CMK (cell line): ENCODE results near the gene EPB41L4B.
A peak's percentile ranks its signal among the peaks of the same experiment; 100 is the strongest.
"Not testable (repeated sequence)": the region's sequence is repeated elsewhere in the genome, so short reads cannot be mapped to it uniquely, and the experiment has no call there.

Experiments used
- DNase-seq: peaks from one replicate; pipeline ENCODE4 v3.0.0-alpha.2; 2010; ENCODE audit warnings: low read depth

Gene EPB41L4B

DNA sequence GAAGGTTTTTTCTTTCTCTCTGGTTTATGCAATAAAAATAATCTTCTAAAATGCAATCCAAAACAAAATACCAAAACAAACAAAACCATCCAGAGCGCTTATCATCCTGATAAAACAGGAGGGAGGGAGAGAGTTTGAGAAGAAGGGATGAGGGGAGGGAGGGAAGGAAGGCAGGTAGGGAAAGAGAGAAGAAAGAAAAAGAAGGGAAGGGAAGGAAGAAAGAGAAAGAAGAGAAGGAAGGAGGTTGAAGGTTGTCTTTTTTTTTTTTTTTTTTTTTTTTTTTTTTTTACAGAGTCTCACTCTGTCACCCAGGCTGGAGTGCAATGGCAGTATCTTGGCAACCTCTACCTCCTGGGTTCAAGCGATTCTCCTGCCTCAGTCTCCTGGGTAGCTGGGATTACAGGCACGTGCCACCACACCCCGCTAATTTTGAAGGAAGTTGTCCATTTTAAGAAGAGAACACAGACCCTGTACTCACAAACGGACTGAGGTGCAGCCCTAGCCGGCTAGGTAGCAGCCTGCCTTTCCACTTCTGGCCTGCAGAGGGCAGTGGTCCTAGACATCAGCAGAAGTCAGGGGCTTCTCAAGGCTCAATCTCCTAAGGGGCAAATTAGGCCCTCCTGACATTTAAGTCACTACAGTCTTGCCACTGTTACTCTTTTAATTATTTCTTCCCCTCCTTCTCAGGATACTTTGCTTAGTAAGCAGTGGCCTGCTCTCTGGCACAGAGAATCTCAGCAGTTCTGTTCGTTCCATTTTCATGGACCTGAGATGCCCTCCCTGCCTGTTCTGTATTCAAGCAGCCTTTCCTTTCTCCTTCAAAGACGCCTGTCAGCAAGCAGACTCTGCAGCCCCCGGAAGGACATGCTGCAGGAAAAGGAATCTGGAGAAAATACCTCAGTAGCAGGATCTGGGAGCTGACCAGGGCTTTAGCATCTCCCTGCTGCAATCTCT lies 76.4 kb downstream of the EPB41L4B start:
- peak; percentile 56 for DNase-seq

DNA sequence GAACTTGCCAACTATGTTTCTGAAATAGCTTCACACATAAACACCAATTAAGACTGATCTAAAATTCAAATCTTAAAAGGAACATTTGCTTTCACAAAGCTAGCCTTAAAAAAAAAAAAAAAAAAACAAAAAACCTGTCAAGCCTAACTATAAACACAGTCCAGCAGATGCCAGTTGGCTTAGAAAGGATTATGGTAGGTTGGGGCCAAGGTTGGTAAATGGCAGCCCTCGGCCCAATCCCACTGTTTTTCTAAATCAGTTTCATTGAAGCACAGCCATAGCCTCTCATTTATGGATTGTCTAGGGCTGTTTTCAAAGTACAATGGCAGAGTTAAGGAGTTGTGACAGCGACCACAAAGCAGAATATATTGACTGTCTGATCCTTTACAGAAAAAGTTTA lies 78.1 kb downstream of the EPB41L4B start:
- no peak for DNase-seq

DNA sequence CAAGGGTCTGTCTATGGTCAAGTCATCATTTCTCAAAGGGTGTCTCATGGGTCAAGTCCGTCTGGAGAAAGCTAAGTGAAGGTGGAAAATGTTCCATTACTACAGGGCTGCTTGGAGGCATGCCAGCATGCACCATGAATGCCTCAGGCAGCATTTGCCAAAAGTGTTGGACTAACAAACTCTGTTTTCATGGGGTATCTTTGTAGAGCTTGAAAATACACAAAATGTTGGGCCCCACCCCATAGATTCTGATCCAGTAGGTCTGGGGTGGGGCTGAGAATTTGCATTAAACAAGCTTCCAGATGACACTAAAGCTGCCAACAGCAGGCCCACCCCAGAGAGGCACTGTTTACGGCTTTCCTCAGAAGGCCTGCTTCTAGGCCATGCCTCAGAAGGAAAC lies 78.8 kb downstream of the EPB41L4B start:
- DNase-seq, result no peak

- no peak for DNase-seq
Measured at GRCh38 chr9:109241207-109241606, 79.7 kb downstream of the EPB41L4B start.

DNA sequence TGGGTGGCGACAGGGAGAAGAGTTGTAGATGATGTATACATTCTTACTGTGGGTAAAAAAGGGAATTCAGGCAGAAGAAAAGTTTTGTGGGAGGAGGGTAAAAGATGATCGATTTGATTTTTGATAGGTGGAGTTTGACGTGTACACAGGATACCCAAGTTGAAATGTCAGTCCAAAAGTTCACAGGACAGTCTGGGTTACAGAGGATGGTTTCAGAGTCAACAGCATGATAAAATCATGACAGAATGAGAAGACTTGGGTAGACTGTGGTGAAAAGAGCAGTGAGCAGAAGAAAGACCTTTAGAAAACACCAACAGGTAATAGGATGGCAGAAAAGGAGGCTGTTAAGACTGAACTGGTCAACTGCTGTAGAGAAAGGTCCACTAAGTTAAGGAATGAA lies 81.6 kb downstream of the EPB41L4B start:
- no peak for DNase-seq

GRCh38 chr9:109238655-109239054 lies 82.2 kb downstream of the EPB41L4B start:
- DNase-seq, result no peak

GRCh38 chr9:109238125-109238524 lies 82.7 kb downstream of the EPB41L4B start:
- no peak for DNase-seq

DNA sequence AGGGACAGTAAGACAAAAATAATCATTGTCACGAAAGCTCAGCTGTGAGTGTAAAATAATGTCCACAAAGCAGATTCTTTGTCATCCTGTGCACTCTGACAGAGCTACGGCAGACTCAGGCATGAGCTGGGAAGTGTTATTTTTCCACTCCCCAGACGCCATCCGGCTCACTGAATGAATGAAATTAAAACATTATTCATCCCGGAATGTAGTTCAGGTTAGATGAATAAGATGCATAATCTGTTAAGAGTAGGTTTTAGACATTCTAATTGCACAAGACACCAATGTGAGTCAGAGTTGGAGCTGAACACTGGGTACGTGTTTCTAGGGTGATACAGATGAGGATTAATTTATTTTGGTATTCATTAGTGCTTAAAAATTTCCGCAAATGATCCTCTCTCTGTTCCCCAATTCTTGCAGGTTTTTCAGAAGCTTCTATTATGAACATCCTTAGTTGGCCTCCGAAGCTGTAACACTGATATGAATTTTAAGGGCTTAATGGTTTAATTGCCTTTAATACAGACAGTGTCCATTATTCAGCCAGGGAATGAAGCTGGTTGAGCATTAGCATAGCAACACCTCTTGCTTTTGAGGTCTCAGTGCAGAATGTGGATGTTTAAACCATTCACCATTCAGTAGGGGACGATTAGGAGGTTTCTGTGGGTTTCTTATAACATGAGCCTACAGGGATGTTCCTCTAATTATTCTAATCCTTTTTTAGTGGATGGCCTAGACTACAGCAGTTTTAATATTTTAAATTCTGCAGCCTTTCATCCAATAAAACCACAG lies 88.2 kb downstream of the EPB41L4B start:
- no peak for DNase-seq

GRCh38 chr9:109231593-109231992 lies 89.3 kb downstream of the EPB41L4B start:
- no peak for DNase-seq

DNA sequence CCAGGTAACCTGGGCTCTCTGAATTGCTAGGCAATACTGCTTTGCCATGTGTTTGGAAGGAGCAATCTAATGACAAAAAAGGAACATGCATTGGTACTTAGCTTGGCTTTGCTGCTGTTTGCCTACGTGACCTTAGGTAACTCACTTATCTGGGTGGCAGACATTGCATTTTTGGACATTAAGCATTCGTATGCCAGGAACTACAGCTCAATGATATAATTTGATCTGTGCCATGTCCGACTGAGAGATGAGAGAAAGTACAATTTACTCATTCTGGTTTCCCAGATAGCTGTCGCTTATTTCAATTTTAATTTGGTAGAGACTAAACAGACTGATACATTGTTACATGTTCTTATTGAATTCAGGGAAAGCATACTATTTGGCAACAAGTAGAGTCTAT lies 90.6 kb downstream of the EPB41L4B start:
- DNase-seq, result no peak

DNA sequence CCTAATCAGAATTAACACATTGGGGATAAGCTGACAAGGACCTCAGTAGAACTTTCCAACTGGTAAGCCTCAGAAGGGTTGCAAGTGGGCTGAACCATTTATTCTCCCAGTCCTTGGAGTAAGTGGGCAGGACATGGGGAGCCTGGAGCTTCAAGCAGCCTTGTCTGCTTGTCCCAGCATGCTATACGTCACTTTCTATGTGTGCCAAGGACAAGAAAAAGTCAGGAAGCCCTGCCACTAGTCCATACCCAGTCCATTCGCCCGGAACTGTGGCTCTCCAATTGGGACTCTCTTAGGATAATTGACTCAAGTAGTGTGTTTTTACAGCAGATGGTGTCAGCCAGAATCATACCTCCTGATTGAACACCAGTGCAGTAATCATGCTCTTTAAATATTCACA lies 91.2 kb downstream of the EPB41L4B start:
- no peak for DNase-seq

GRCh38 chr9:109228093-109228642 lies 92.7 kb downstream of the EPB41L4B start:
- no peak for DNase-seq

GRCh38 chr9:109225629-109226028 lies 95.2 kb downstream of the EPB41L4B start:
- no peak for DNase-seq

GRCh38 chr9:109224751-109225150 lies 96.1 kb downstream of the EPB41L4B start:
- no peak for DNase-seq

GRCh38 chr9:109218242-109218641 lies 102.6 kb downstream of the EPB41L4B start:
- not testable (repeated sequence) for DNase-seq

DNA sequence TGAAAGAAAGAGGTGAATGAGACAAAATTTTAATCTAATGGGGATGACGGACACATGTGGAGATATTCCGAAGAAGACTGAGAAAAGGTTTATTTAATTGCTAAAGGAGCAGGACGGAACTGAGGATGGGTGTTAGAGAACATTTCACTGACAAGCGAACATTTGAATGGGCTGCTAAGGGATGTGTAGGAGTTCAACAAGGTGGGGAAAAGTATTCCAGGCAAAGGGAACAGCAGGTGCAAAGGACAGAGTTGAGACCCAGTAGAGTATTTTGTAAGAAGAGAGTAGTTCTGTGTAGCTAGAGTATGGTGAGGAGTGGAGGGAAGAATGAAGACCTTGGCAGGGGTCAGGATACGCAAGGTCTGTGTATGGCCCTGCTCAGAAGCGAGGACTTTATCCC lies 106.4 kb downstream of the EPB41L4B start:
- DNase-seq, result no peak

DNA sequence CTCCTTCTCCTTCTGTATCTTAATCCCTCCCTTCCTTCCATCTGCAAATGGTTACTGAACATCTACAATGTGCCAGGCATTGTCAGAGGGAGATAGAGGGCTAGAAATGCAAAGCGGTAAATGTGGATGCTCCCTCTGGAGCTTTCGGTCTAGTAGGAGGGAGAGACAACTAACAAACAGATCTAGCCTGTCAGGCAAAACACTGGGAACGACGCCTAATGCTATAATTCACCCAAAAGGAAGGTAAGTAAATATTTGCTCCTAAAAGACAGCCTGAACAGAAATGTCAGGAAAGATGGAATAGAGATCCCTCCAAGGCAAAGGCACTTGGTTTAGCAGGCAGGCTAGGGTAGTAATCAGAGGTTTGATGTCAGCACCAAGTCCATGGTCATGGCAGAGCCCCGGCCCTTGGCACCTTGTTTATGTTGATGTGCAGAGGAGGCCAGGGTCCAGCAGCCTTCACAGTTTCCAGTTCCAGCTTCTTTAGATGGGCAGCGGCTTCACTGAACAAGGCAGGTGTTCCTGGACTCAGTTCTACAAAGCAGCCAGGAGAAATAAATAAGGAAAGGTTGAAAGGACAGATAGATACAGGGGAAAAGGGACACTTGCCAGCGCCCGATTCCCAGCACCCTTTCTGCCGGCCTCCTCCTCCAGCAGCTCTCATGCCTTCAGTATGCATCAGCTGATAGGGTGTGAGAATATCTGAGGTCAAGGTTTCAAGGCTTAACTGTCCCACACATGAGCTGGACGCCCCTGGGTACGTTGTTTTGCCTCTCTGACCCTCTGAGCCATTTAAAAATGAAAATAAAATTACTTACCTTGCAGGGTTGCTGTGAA lies 107.4 kb downstream of the EPB41L4B start:
- no peak for DNase-seq

- DNase-seq, result no peak
Measured at GRCh38 chr9:109212768-109213167, 108.1 kb downstream of the EPB41L4B start.

DNA sequence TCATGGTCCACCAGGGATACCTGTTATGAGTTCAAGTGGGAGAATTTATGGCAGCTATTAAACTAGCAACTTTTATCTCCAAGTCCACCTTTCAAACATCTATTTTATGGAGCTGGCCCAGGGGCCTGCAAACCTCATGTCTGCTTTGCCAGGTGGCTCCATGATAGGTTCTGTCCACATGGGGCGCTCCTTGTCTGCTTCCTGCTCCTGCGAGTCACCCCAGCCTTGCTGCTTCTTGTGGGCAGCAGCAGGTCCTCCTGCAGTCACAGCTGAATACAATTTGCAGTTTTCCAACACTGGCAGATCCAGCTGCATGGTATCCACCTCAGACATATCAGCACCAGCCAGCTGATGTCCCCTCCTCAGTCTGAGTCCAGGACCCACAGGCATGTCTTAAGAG lies 114.2 kb downstream of the EPB41L4B start:
- no peak for DNase-seq

DNA sequence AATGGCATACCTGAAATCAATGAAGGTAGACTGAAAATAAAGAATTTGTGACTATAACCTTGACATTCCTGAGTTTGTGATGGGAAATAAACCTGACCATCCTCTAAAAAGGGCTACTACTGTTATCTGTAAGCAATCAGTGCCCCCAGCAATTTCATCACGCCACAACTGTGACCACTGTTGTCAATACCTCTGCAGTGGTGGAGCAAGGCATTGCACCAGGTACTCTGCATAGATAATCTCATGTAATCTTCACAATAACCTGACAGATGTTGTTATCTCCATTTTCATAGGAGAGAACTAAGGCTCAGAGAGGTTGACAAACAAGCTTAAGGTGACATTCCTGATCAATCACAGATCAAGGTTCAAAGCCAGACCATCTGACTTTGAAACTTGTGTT lies 115.3 kb downstream of the EPB41L4B start:
- no peak for DNase-seq

- DNase-seq, result no peak
Measured at GRCh38 chr9:109203761-109204360, 117.0 kb downstream of the EPB41L4B start.
